GM11168 (cell line): ENCODE measurements around the gene UBE2U.

Source experiments
- in situ Hi-C: fragments of 300-500 bp; cut with MboI; formaldehyde crosslinking; loops from one replicate; pipeline ENCODE4 v1.12.0; 2022; ENCODE audit warnings: low sequenced_read_pairs; ENCODE audit not compliant: unreplicated experiment

UBE2U gene

DNA sequence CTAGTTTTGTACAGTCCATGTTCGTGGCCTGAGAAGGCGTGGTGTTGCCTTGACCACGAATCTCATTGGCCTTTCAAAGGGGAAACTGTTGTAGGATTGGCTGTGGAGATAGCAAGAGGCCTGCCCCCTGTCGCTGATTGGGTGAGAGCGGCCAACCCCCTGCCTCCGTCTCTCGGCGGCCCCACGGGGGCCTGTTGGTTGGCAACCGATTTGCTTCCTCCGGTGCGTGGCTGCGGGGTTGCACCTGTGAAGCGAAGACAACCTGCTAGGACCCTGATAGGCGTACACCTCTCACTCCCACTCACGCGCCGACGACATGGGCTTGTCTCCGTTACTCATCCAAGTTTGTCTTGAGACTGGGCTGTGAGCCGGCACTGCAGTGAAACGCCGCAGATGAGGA is at the start of gene UBE2U:
UBE2U (plus strand) TSS at position 204 of the 400 bp plus-strand sequence. CDS start 428 bp downstream, outside the sequence.
- in situ Hi-C loops, result no loop called here

GRCh38 chr1:64155278-64155677 is 48.1 kb upstream of the UBE2U start:
- in situ Hi-C loops, result no loop called here

GRCh38 chr1:64161357-64161941 is 42.0 kb upstream of the UBE2U start:
- in situ Hi-C loops, result no loop called here

DNA sequence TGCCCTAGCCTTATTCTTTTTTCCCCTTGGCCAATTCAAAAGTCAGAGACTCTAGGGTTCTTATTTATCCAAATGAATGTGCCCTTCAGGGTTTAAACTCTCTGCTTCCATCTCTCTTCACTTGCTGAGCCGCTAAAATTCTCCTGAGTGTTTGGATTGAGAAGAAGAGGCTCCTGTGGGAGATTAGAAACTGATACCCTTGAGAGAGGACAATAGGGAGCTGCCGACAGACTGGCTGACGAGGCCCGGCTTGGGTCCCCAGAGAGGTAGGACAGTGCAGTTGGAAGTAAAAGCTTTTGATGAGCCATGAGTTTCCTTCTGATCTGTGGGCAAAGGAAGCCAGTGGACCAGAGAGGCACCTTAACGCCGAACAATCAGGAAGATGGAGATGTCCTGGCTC is 41.3 kb upstream of the UBE2U start:
- in situ Hi-C loops, result no loop called here

GRCh38 chr1:64162804-64163203 is 40.6 kb upstream of the UBE2U start:
- in situ Hi-C loops, result no loop called here

- in situ Hi-C loops, result no loop called here
Observed at GRCh38 chr1:64163431-64163830, 40.0 kb upstream of the UBE2U start.

- in situ Hi-C loops, result no loop called here
Observed at GRCh38 chr1:64163970-64164369, 39.5 kb upstream of the UBE2U start.

GRCh38 chr1:64166629-64167028 is 36.8 kb upstream of the UBE2U start:
- in situ Hi-C loops, result no loop called here

DNA sequence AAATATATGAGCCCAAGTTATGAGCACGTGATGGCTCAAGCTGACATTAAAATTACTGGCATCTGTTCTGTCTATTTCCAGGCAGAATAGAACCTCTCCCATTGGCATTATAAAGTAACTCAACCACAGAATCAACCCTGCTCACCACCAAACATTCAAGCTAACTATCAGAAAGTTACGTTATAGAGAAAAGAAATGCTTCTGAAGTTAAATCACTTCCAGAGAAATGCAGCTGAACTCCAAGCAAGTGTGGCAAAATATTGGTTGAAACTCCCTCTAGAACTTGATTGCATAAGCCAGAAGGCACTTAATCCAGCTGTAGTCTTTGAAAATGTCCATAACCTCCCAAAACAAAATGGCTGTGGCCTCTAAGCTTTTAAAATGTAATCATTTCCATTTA is 36.2 kb upstream of the UBE2U start:
- in situ Hi-C loops, result no loop called here

DNA sequence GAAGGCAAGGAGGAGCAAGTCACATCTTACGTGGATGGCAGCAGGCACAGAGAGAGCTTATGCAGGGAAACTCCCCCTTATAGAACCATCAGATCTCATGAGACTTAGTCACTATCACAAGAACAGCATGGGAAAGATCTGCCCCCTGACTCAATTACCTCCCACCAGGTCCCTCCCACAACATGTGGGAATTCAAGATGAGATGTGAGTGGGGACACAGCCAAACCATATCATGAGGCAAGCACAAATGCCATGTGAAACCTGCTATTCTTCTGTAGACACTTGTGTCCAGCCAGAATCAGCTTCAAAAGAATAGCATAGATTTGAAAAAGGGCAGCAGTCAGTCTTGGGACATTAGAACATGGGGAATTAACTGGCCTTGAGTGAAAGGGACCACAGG is 32.2 kb upstream of the UBE2U start:
- in situ Hi-C loops, result no loop called here

- in situ Hi-C loops, result no loop called here
Observed at GRCh38 chr1:64171797-64172281, 31.6 kb upstream of the UBE2U start.

DNA sequence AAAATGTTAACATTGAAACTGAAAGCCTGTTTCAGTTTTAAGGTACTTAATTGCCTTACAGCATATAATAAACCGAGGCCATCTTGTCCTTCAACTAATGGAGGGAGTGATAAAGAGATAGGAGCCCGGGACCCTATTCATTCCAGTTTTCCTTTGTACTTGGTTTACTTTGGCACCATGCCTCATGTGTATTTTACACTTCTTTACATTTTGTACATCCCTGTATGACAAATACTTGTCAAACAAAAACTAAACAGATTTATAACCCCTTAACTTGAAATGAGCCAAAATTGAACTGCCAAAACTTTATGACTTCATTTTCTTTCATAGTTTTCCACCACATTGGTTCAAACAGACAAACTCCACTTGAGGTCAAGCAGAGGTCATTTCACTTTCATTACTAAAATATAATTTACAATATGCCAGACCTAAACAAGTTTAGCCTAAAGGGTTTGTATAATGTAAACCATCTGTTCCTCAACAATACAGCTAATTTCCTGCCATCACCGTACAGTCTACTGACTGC is 30.9 kb upstream of the UBE2U start:
- in situ Hi-C loops, result no loop called here

- in situ Hi-C loops, result no loop called here
Observed at GRCh38 chr1:64173336-64173940, 30.0 kb upstream of the UBE2U start.

GRCh38 chr1:64175639-64176038 is 27.8 kb upstream of the UBE2U start:
- in situ Hi-C loops, result no loop called here

GRCh38 chr1:64176659-64177058 is 26.8 kb upstream of the UBE2U start:
- in situ Hi-C loops, result no loop called here

- in situ Hi-C loops, result no loop called here
Observed at GRCh38 chr1:64179588-64179987, 23.8 kb upstream of the UBE2U start.

- in situ Hi-C loops, result no loop called here
Observed at GRCh38 chr1:64182207-64182606, 21.2 kb upstream of the UBE2U start.

- in situ Hi-C loops, result no loop called here
Observed at GRCh38 chr1:64183395-64184002, 19.9 kb upstream of the UBE2U start.

- in situ Hi-C loops, result no loop called here
Observed at GRCh38 chr1:64184003-64184440, 19.4 kb upstream of the UBE2U start.

- in situ Hi-C loops, result no loop called here
Observed at GRCh38 chr1:64186138-64186897, 17.1 kb upstream of the UBE2U start.

- in situ Hi-C loops, result no loop called here
Observed at GRCh38 chr1:64186898-64187280, 16.5 kb upstream of the UBE2U start.
